ENCODE measurements around the gene ZNF630.

GRCh38 chrX:48071986-48072605 is 656 bp upstream of the ZNF630 start:
- TF ChIP-seq CTCF (conservative IDR thresholded peaks at IDR 0.05) (no peak), ZFX (IDR thresholded peaks at IDR 0.05) (no peak)
